GM13977 (cell line): ENCODE results near the gene ITFG1.
A peak's percentile ranks its signal among the peaks of the same experiment; 100 is the strongest.

Experiments used
- DNase-seq: peaks from one replicate; pipeline ENCODE4 v3.0.0; 2012; ENCODE audit warnings: low spot score
- CTCF ChIP-seq: IDR thresholded peaks from 2 replicates; pipeline ENCODE4 v1.5.1; 2012; ENCODE audit warnings: mild to moderate bottlenecking, control low read depth; ENCODE audit not compliant: insufficient read depth; ENCODE audit errors: extremely low read depth, missing control alignments
- in situ Hi-C: fragments of 300-500 bp; cut with MboI; formaldehyde crosslinking; loops from one replicate; pipeline ENCODE4 v1.12.0; 2022; ENCODE audit warnings: low sequenced_read_pairs, low pct_unique_long_range_greater_than_20kb, mixed read lengths, inconsistent platforms; ENCODE audit not compliant: unreplicated experiment

Gene ITFG1

GRCh38 chr16:47317465-47318240, 143.2 kb downstream of the ITFG1 start:
- DNase-seq, result no peak
- no peak for TF ChIP-seq CTCF
- in situ Hi-C loops, result no loop called here

- no peak for TF ChIP-seq CTCF
- in situ Hi-C loops, result no loop called here
- DNase-seq, result no peak
Observed at GRCh38 chr16:47316442-47317015, 144.3 kb downstream of the ITFG1 start.

GRCh38 chr16:47311738-47312505, 148.9 kb downstream of the ITFG1 start:
- DNase-seq, result no peak
- in situ Hi-C loops, result no loop called here
- no peak for TF ChIP-seq CTCF

GRCh38 chr16:47310792-47311211, 150.1 kb downstream of the ITFG1 start:
- in situ Hi-C loops, result no loop called here
- no peak for TF ChIP-seq CTCF
- peak; percentile 11 for DNase-seq

GRCh38 chr16:47309581-47310312, 151.1 kb downstream of the ITFG1 start:
- TF ChIP-seq CTCF, result no peak
- in situ Hi-C loops, result no loop called here
- DNase-seq, result no peak

GRCh38 chr16:47308601-47309000, 152.3 kb downstream of the ITFG1 start:
- no peak for DNase-seq
- in situ Hi-C loops, result no loop called here
- no peak for TF ChIP-seq CTCF
